ENCODE results near the gene SHISA5.

DNA sequence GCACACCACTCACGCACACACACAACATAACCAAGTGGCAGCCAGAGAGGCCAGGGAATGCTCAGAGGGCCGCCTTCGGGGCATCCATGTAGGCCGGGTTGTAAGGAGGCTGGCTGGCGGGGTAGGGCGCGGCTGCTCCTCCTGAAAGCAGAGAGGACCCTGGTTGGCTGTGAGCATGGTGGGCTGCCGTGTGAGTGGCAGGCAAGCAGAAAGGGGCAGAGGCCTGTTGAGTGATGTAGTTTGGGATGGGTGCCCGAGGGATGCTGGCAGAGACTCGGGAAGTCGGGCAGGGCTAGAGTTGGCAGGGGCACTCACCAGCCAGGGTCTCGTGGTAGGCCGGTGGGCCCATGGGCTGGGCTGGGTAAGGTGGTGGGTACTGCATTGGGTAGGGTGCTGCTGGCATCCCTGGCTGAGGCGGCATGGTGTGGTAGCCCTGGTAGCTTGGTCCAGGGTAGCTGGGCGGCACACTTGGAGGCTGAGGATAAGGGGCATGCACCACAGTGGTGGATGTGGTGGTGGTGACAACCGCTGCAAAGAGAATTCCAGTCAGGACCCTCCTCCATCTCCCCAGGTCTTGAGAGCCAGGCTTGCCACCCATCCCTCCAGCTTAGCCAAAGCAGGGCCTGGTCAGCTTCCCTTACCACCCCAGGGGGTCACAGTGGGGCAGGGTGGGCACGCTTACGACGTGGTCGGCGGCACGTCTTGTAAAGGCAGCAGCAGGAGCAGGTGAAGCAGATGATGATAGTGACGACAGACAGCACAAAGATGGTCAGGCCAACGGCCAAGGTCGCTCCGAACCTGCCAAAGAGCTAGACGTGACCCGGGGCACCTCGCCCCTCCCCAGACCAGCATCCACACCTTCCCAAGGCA, 34.7 kb downstream of the SHISA5 start:
- TF ChIP-seq ZFP3 (CRISPR knock-in tag; IDR thresholded peaks at IDR 0.05) (no peak), ZNF8 (CRISPR knock-in tag; IDR thresholded peaks at IDR 0.05) (no peak), ARNTL (CRISPR knock-in tag; IDR thresholded peaks at IDR 0.05; ENCODE audit: borderline replicate concordance, low read depth) (no peak), ISL1 (CRISPR knock-in tag; IDR thresholded peaks at IDR 0.05) (no peak), RARB (CRISPR knock-in tag; IDR thresholded peaks at IDR 0.05) (no peak), ESRRG (CRISPR knock-in tag; IDR thresholded peaks at IDR 0.05) (no peak), ZFP30 (CRISPR knock-in tag; IDR thresholded peaks at IDR 0.05) (no peak), CSDC2 (CRISPR knock-in tag; IDR thresholded peaks at IDR 0.05) (no peak), OSR1 (CRISPR knock-in tag; IDR thresholded peaks at IDR 0.05) (no peak)
- TF ChIP-seq, protein P1, sequence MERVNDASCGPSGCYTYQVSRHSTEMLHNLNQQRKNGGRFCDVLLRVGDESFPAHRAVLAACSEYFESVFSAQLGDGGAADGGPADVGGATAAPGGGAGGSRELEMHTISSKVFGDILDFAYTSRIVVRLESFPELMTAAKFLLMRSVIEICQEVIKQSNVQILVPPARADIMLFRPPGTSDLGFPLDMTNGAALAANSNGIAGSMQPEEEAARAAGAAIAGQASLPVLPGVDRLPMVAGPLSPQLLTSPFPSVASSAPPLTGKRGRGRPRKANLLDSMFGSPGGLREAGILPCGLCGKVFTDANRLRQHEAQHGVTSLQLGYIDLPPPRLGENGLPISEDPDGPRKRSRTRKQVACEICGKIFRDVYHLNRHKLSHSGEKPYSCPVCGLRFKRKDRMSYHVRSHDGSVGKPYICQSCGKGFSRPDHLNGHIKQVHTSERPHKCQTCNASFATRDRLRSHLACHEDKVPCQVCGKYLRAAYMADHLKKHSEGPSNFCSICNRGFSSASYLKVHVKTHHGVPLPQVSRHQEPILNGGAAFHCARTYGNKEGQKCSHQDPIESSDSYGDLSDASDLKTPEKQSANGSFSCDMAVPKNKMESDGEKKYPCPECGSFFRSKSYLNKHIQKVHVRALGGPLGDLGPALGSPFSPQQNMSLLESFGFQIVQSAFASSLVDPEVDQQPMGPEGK (CRISPR knock-in tag; IDR thresholded peaks at IDR 0.05; ENCODE audit: borderline replicate concordance), result no peak
- TF ChIP-seq, protein P2, sequence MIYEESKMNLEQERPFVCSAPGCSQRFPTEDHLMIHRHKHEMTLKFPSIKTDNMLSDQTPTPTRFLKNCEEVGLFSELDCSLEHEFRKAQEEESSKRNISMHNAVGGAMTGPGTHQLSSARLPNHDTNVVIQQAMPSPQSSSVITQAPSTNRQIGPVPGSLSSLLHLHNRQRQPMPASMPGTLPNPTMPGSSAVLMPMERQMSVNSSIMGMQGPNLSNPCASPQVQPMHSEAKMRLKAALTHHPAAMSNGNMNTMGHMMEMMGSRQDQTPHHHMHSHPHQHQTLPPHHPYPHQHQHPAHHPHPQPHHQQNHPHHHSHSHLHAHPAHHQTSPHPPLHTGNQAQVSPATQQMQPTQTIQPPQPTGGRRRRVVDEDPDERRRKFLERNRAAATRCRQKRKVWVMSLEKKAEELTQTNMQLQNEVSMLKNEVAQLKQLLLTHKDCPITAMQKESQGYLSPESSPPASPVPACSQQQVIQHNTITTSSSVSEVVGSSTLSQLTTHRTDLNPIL (CRISPR knock-in tag; IDR thresholded peaks at IDR 0.05; ENCODE audit: low read depth), result no peak
- TF ChIP-seq, protein P3, sequence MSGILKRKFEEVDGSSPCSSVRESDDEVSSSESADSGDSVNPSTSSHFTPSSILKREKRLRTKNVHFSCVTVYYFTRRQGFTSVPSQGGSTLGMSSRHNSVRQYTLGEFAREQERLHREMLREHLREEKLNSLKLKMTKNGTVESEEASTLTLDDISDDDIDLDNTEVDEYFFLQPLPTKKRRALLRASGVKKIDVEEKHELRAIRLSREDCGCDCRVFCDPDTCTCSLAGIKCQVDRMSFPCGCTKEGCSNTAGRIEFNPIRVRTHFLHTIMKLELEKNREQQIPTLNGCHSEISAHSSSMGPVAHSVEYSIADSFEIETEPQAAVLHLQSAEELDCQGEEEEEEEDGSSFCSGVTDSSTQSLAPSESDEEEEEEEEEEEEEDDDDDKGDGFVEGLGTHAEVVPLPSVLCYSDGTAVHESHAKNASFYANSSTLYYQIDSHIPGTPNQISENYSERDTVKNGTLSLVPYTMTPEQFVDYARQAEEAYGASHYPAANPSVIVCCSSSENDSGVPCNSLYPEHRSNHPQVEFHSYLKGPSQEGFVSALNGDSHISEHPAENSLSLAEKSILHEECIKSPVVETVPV (CRISPR knock-in tag; IDR thresholded peaks at IDR 0.05), result no peak
- TF ChIP-seq, protein P4, sequence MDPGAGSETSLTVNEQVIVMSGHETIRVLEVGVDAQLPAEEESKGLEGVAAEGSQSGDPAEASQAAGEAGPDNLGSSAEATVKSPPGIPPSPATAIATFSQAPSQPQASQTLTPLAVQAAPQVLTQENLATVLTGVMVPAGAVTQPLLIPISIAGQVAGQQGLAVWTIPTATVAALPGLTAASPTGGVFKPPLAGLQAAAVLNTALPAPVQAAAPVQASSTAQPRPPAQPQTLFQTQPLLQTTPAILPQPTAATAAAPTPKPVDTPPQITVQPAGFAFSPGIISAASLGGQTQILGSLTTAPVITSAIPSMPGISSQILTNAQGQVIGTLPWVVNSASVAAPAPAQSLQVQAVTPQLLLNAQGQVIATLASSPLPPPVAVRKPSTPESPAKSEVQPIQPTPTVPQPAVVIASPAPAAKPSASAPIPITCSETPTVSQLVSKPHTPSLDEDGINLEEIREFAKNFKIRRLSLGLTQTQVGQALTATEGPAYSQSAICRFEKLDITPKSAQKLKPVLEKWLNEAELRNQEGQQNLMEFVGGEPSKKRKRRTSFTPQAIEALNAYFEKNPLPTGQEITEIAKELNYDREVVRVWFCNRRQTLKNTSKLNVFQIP (CRISPR knock-in tag; IDR thresholded peaks at IDR 0.05; ENCODE audit: borderline replicate concordance, low read depth), result no peak

All from SK-N-SH treated with all-trans-retinoic acid at 6 μM for 48 hours (cell line).